Muscle of leg (tissue), 11 donors: ENCODE results near the gene PYCR2. TPM values are rescaled to one million over a fixed set of nuclear protein-coding genes. Genes with fewer than 3 reads are reported as not detected.
"Not testable (repeated sequence)": the region's sequence is repeated elsewhere in the genome, so short reads cannot be mapped to it uniquely, and the experiment has no call there.

Experiments used
- DNase-seq: peaks from one replicate; pipeline ENCODE4 v3.0.0; 2013
- H3K27ac ChIP-seq: one replicate; pipeline ENCODE4 v1.5.1; 2013; ENCODE audit warnings: mild to moderate bottlenecking, low read length, control low read depth
- H3K27me3 ChIP-seq: one replicate; pipeline ENCODE4 v1.6.1; 2013; ENCODE audit warnings: low read length; ENCODE audit not compliant: control insufficient read depth, insufficient read depth
- H3K36me3 ChIP-seq: one replicate; pipeline ENCODE4 v1.6.1; 2013; ENCODE audit warnings: low read length; ENCODE audit not compliant: control insufficient read depth, insufficient read depth
- H3K4me1 ChIP-seq: one replicate; pipeline ENCODE4 v1.6.1; 2013; ENCODE audit warnings: low read length; ENCODE audit not compliant: control insufficient read depth, insufficient read depth
- H3K4me3 ChIP-seq: one replicate; pipeline ENCODE4 v1.5.1; 2013; ENCODE audit warnings: low read length, control low read depth
- H3K9me3 ChIP-seq: replicated peaks from 2 replicates; pipeline ENCODE4 v1.6.1; 2013; ENCODE audit warnings: low read depth, low read length; ENCODE audit not compliant: control insufficient read depth
- WGBS: methylation state at CpG from one replicate; pipeline ENCODE4 v1.1.5; 2013; ENCODE audit warnings: missing lambda C conversion rate; ENCODE audit not compliant: insufficient coverage; 5-methylcytosine and 5-hydroxymethylcytosine counted together
- polyA plus RNA-seq, 8 donors: library from polyadenylated mRNA; unstranded; fragments of 120-200 nt; gene quantifications; one replicate each; pipeline versions ENCODE4 v1.2.1 to v1.2.3, GENCODE V29; 2013; ENCODE audit warnings: inconsistent platforms in 1 of 8, low replicate concordance in 1 of 8; ENCODE audit not compliant: insufficient read length in 8 of 8, insufficient read depth in 1 of 8
- total RNA-seq: library from RNA; stranded (reverse); fragments of 120-200 nt; gene quantifications from one replicate; pipeline ENCODE4 v1.2.4, GENCODE V29; 2013

PYCR2 gene
- total and polyA plus RNA-seq, 9 donors, result 21.8 to 37.0 (median 35.0) TPM

DNA sequence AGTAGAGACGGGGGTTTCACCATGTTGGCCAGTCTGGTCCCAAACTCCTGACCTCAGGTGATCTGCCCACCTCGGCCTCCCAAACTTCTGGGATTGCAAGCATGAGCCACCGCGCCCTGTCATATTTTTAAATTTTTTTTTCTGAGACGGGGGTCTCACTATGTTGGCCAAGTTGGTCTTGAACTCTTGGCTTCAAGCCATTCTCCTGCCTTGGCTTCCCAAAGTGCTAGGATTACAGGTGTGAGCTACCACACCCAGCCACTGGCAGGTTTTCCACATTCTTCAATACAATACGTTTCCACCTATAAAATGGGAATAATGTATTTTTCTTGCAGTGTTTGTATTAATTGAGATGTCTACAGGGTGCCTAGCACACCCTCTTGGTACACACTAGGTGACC, 31.7 kb downstream of the PYCR2 start:
- Histone ChIP-seq H3K27ac (no peak overlapping the region), H3K9me3 (no peaks in the 10 kb centered on the region), H3K27me3 (no peaks in the 10 kb centered on the region), H3K36me3 (no peaks in the 10 kb centered on the region), H3K4me3 (no peak overlapping the region), H3K4me1 (peaks cover 21% of the 10 kb centered on the region)
- WGBS, result 100% methylated on average over 5 of the region's 6 CpGs
- DNase-seq, result no peak

DNA sequence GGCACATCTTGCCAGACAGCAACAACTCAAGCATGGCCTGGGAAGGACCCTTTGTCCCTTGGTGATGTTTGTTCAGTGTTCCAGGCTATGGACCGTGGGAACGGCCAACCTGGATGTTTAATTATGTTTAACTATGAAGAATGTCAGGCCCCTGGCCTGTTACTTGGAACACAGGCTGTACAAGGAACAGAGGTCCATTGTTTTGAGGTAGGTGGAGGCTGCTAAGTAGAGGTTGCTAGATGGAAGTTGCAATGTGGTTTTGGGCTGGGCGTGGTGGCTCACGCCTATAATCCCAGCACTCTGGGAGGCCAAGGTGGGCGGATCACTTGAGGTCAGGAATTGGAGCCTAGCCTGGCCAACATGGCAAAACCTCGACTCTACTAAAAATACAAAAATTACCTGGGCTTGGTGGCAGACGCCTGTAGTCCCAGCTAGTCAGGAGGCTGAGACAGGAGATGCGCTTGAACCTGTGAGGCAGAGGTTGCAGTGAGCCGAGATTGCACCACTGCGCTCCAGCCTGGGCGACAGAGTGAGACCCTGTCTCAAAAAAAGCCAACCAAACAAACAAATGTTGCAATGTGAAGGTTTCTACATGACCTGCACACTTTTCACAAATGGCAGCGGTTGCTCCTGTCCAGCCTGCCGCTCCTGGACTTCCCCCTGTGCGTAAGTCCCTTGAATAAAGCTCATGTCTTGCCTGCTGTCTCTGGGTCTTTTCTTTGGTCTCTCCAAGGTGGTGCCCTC, 32.6 kb downstream of the PYCR2 start:
- Histone ChIP-seq H3K4me1 (peaks cover 21% of the 10 kb centered on the region), H3K27me3 (no peaks in the 10 kb centered on the region), H3K4me3 (no peak overlapping the region), H3K27ac (no peak overlapping the region), H3K9me3 (no peaks in the 10 kb centered on the region), H3K36me3 (no peaks in the 10 kb centered on the region)
- WGBS, result 84% methylated on average over 13 of the region's 14 CpGs
- DNase-seq, result no peak

DNA sequence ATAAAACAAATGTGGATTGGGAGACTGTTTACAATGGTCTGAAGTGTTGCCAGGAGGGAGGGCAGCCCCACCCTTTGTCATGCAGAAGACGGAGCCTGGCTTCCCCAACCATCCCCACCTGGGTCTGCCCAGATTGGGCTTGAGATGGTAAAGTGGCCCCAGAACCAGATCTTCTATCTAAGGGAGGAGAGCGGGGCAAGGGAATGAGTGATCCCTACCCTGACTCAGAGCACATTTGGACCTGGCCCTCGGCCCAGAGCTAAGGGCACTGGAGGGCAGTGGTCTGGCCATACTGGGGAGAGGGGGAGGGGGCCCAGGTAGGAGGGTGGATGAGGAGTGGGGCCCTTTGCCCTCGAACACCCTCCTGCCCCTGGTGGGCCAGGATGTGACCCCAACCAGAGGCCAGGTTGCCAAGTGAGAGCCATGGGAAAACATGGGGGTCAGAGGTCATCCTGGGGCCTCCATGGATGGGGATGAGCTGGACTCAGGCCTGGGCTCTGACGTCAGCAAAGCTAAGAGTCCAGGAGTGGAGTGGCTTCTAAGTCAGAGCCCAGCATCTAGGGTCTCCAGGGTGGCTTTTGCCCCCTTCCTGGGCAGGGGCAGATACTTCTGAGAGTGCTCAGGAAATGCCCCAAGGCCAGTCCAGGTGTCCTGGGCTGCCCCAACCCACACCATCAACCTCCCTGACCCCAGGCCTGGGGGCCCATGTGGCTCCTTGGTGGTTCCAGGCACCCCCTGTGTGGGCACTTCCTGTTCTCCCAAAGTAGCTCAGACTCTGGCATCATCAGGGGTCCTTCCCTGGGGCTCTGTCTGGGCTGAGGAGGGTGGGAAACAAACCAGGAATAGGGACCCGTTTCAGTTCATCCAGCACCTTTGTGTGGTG, 33.5 kb downstream of the PYCR2 start:
- Histone ChIP-seq H3K4me1 (peaks cover 21% of the 10 kb centered on the region), H3K27ac (no peak overlapping the region), H3K9me3 (no peaks in the 10 kb centered on the region), H3K36me3 (no peaks in the 10 kb centered on the region), H3K4me3 (no peak overlapping the region), H3K27me3 (no peaks in the 10 kb centered on the region)
- no peak for DNase-seq
- WGBS, result 50% methylated on average over 4 of the region's 6 CpGs

DNA sequence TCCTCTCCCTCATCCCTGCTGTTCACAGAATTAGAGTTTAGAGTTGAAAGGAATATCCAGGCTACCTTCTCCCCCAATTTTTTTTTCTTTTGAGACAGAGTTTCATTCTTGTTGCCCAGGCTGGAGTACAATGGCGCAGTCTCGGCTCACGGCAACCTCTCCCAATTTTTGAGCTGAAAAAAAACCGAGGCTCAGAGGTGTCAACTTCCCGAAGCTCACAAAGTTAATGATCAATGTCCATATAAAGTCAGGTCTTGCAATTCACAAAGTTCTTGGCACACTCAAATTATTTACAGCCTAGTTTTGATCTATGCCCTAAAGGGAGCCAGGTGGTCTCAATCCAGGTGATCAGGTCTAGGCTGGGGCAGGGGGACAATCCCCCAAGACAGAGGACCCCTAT, 34.3 kb downstream of the PYCR2 start:
- Histone ChIP-seq H3K27me3 (no peaks in the 10 kb centered on the region), H3K4me3 (no peak overlapping the region), H3K4me1 (peaks cover 21% of the 10 kb centered on the region), H3K27ac (no peak overlapping the region), H3K36me3 (no peaks in the 10 kb centered on the region), H3K9me3 (no peaks in the 10 kb centered on the region)
- WGBS, result 69% methylated on average over 5 of the region's 5 CpGs
- no peak for DNase-seq

DNA sequence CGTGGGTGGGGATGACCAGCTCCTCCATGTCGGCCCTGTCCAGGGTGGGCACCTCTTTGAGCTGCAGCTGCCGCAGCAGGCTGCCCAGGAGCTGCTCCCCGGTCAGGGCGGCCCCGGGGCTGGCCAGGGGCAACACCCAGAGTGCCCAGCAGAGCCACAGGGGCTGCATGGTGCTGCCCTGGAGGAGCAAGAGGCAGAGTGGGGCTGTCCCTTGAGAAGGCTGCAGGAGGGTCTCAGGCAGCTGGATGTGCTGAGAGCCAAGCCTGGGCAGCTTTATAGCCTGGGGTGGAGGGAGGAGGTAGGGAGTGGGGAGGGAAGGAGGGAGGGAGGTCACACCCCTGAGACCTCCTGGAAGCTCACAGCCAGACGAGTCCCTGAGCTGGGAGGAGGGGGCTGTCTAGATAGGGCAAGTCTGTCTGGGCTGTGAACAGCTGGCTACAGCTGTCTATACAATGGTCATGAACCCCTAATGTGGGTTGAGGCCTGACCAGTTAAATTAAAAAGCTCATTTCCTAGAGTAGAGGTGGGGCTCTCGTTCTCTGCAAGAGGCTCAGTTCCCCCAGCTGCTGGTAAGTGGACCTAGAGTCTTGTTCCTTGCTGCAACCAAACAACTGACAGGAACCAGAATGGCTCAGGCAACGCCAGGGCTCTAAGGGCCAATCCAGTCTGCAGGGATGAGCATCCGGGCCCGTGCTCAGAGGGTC, 35.0 kb downstream of the PYCR2 start, which contains the start of gene LEFTY1:
LEFTY1 (minus strand) TSS at position 249 of the 704 bp plus-strand sequence; CDS start at position 169, 80 bp downstream.
- 49% methylated on average over 10 of the region's 11 CpGs for WGBS
- DNase-seq, result peak; percentile 64

DNA sequence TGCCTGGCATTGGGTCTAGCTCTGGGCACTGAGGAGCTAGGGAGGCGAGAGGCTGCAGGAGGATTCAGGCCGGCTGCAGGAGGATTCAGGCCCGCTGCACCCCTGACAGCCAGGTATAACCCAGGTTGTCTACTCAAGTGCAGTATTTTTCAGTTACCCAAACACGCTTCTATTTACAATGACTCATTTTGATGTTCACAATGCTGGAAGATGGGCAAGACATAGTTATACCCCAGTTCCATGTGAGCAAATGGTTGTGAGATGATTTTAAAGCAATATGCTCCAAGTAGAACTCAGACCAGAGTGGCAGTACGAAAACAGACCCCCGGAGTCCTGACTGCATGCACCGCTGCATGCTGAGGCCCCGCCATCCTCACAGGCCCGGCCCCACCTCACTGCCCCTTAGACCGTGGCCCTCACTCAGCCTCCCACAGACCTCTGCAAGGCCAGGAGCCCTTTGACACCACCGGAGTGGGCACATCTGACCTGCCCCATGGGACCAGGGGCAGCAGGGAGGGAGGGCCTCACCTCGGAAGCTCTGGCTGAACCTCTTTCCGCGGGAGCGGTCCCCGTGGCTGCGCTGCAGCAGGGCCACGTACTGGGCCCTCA, 35.7 kb downstream of the PYCR2 start:
- Histone ChIP-seq H3K36me3 (no peaks in the 10 kb centered on the region), H3K9me3 (no peaks in the 10 kb centered on the region), H3K4me3 (no peak overlapping the region), H3K27me3 (no peaks in the 10 kb centered on the region), H3K27ac (no peak overlapping the region), H3K4me1 (peaks cover 21% of the 10 kb centered on the region)
- WGBS, result 73% methylated on average over 16 of the region's 18 CpGs
- no peak for DNase-seq

More for the DNA sequence above, 35.0 kb downstream of the PYCR2 start, which contains the start of gene LEFTY1:
- no peaks in the 10 kb centered on the region for H3K36me3 ChIP-seq
- H3K4me3 ChIP-seq, result no peak within 1 kb of the TSS
- no peaks in the 10 kb centered on the region for H3K27me3 ChIP-seq
- H3K4me1 ChIP-seq, result peaks cover 21% of the 10 kb centered on the region
- no peak within 1 kb of the TSS for H3K27ac ChIP-seq
- H3K9me3 ChIP-seq, result no peaks in the 10 kb centered on the region

DNA sequence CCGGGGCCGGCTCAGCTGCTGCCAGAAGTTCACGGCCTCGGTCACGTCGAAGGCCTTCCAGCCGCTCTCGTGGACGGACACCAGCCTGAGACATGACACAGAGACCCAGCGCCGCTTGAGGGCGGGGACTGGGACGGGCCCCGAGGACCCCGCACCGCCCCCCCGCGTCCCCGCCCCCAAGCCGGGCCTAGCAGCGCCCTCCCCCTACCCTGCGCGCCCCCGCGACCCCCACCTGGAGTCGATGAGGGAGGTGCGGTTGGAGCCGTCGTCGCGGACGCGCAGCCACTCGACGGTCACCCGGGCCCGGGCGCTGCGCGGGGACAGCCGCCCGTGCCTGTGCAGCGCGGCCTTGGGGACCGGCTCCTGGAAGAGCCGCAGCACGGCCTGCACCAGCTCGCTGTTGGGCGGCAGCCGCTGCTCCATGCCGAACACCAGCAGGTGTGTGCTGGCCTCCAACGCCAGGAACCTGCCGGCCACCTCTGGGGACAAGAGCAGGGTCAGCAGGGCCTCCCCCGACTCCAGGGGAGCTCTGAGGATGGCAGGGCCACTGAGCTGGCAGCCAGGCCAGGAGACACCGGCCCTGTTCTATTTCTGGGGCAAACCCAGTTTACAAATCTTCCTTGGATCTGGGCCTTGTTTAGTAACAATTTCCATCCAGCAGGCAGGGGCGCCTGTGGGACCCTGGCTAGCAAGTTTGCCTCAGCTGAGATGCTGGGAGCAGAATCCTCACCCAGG, 36.3 kb downstream of the PYCR2 start:
- H3K27ac ChIP-seq, H3K27me3 ChIP-seq, H3K36me3 ChIP-seq, H3K9me3 ChIP-seq, H3K4me3 ChIP-seq, DNase-seq: not testable (repeated sequence)
- WGBS, result 34% methylated on average over 6 of the region's 56 CpGs
- H3K4me1 ChIP-seq, result peaks cover 25% of the 10 kb centered on the region

DNA sequence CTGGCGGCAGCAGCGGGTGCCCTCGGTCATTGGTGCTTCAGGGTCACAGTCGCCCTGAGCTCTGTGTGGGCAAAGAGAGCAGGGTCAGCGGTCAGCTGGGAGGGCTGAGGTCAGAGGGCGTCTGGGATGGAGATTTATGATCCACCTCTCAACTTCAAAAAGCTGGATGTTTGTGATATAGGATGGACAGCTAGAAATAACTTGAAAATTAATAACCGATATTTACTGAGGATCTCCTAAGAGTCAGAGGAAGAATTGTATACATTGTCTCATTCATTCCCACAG, 37.1 kb downstream of the PYCR2 start:
- Histone ChIP-seq H3K4me3 (no peak overlapping the region), H3K36me3 (no peaks in the 10 kb centered on the region), H3K27me3 (no peaks in the 10 kb centered on the region), H3K27ac (no peak overlapping the region), H3K4me1 (peaks cover 25% of the 10 kb centered on the region), H3K9me3 (no peaks in the 10 kb centered on the region)
- no CpG with 5 or more reads among the region's 7 CpGs for WGBS
- DNase-seq, result no peak

DNA sequence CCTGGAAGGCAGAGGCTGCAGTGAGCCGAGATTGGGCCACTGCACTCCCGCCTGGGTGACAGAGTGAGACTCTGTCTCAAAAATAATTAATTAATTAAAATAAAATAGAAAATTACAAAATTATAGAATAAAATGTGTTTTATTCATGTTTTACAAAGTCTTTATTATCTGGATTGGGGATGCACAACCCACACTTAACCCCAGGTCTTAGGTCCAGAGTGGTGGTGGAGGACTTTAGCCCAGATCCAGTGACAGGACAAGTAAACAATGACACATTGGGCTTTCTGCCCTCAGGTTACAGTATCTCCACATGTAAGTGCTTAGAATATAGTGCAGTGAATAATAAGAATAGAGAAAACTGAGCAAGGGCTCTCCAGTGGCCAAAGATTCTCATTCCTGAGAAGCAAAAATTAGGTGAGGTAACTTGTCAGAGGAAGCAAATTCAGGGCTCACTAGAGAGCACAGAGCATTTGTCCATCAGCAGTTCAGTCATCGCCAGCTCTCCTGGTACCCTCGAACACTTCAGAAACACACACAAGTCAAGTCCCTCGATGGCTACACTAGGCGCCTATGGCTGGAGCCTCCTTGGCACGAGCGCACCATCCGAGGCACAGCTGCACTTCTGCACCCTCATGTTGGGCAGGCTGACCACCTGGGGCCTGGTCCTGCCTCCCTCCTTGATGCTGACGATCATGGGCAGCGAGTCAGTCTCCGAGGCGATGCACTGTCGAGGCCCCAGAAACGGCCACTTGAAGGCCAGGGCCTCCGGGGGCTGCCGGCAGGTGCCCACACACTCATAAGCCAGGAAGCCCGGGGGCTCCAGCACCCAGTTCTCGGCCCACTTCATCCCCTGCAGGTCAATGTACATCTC, 37.7 kb downstream of the PYCR2 start:
- Histone ChIP-seq H3K27me3 (no peaks in the 10 kb centered on the region), H3K4me1 (peaks cover 28% of the 10 kb centered on the region), H3K36me3 (no peaks in the 10 kb centered on the region), H3K27ac (no peak overlapping the region), H3K4me3 (no peak overlapping the region), H3K9me3 (no peaks in the 10 kb centered on the region)
- no peak for DNase-seq
- WGBS, result 92% methylated on average over 13 of the region's 19 CpGs
